Liver (tissue), 9 donors: ENCODE measurements around the gene EFNB3. TPM values are rescaled to one million over a fixed set of nuclear protein-coding genes. Genes with fewer than 3 reads are reported as not detected.

ENCODE experiments used
- DNase-seq: peaks from one replicate; pipeline ENCODE4 v3.0.0-alpha.2; 2017; ENCODE audit warnings: low spot score
- H3K27ac ChIP-seq, 2 donors: one replicate each; pipeline ENCODE4 v1.7.0; 2013; ENCODE audit warnings: inconsistent platforms in 2 of 2, low read length in 2 of 2, control low read depth in 1 of 2, low read depth in 1 of 2, mild to moderate bottlenecking in 1 of 2
- H3K27me3 ChIP-seq, 4 donors: one replicate each; pipeline versions ENCODE4 v1.6.1 to v1.7.0; 2013; ENCODE audit warnings: low read length in 3 of 4, inconsistent platforms in 1 of 4, mild to moderate bottlenecking in 1 of 4, moderate library complexity in 1 of 4; ENCODE audit not compliant: control insufficient read depth in 4 of 4, insufficient read depth in 4 of 4
- H3K36me3 ChIP-seq, 4 donors: one replicate each; pipeline versions ENCODE4 v1.6.1 to v1.7.0; 2013; ENCODE audit warnings: low read length in 3 of 4, mild to moderate bottlenecking in 3 of 4, low read depth in 1 of 4, moderate library complexity in 1 of 4; ENCODE audit not compliant: control insufficient read depth in 4 of 4, insufficient read depth in 3 of 4
- H3K4me1 ChIP-seq, 4 donors: one replicate each; pipeline versions ENCODE4 v1.6.1 to v1.7.0; 2013; ENCODE audit warnings: low read length in 3 of 4, mild to moderate bottlenecking in 3 of 4, moderate library complexity in 1 of 4; ENCODE audit not compliant: control insufficient read depth in 4 of 4, insufficient read depth in 4 of 4
- H3K4me3 ChIP-seq, 3 donors: one replicate each; pipeline versions ENCODE4 v1.6.1 to v1.7.0; 2013; ENCODE audit warnings: low read length in 3 of 3, control low read depth in 1 of 3, low read depth in 1 of 3, mild to moderate bottlenecking in 1 of 3
- H3K9ac ChIP-seq, 2 donors: one replicate each; pipeline ENCODE4 v1.7.0; 2013; ENCODE audit warnings: low read length in 2 of 2, mild to moderate bottlenecking in 2 of 2, moderate library complexity in 2 of 2, control low read depth in 1 of 2, low read depth in 1 of 2
- H3K9me3 ChIP-seq, 4 donors: one replicate each; pipeline versions ENCODE4 v1.6.1 to v1.7.0; 2013; ENCODE audit warnings: low read length in 3 of 4; ENCODE audit not compliant: control insufficient read depth in 4 of 4
- FOXA1 ChIP-seq: IDR thresholded peaks from 2 replicates; pipeline ENCODE4 v1.6.1; 2016; ENCODE audit warnings: antibody characterized with exemption
- FOXA2 ChIP-seq: IDR thresholded peaks from 2 replicates; pipeline ENCODE4 v1.6.1; 2016; ENCODE audit warnings: antibody characterized with exemption
- GABPA ChIP-seq, 2 donors: IDR thresholded peaks in 1 of 2; conservative IDR thresholded peaks in 1 of 2; 2 replicates each; pipeline ENCODE4 v1.6.1; 2016; ENCODE audit warnings: antibody characterized with exemption in 2 of 2, mild to moderate bottlenecking in 1 of 2, moderate library complexity in 1 of 2
- HNF4A ChIP-seq, 2 donors: conservative IDR thresholded peaks; 2 replicates each; pipeline ENCODE4 v1.6.1; 2016; ENCODE audit warnings: antibody characterized with exemption in 2 of 2, mild to moderate bottlenecking in 2 of 2
- HNF4G ChIP-seq: IDR thresholded peaks from 2 replicates; pipeline ENCODE4 v1.6.1; 2016; ENCODE audit warnings: antibody characterized with exemption
- JUND ChIP-seq, 2 donors: IDR thresholded peaks; 2 replicates each; pipeline ENCODE4 v1.6.1; 2016; ENCODE audit warnings: antibody characterized with exemption in 2 of 2
- NR2F2 ChIP-seq: IDR thresholded peaks from 2 replicates; pipeline ENCODE4 v1.6.1; 2016; ENCODE audit warnings: antibody characterized with exemption
- RAD21 ChIP-seq, 2 donors: IDR thresholded peaks; 2 replicates each; pipeline ENCODE4 v1.6.1; 2016; ENCODE audit warnings: antibody characterized with exemption in 2 of 2, mild to moderate bottlenecking in 2 of 2
- SP1 ChIP-seq: IDR thresholded peaks from 2 replicates; pipeline ENCODE4 v1.6.1; 2018; ENCODE audit warnings: antibody characterized with exemption, mild to moderate bottlenecking
- TAF1 ChIP-seq: conservative IDR thresholded peaks from 2 replicates; pipeline ENCODE4 v1.6.1; 2016; ENCODE audit warnings: antibody characterized with exemption, mild to moderate bottlenecking
- YY1 ChIP-seq: IDR thresholded peaks from 2 replicates; pipeline ENCODE4 v1.6.1; 2016; ENCODE audit warnings: antibody characterized with exemption, mild to moderate bottlenecking
- ZBTB33 ChIP-seq: IDR thresholded peaks from 2 replicates; pipeline ENCODE4 v1.6.1; 2016; ENCODE audit warnings: antibody characterized with exemption
- WGBS: extraction: QIAGEN DNeasy Blood & Tissue Kit; methylation state at CpG from one replicate; pipeline ENCODE4 v1.1.7; 2013; 5-methylcytosine and 5-hydroxymethylcytosine counted together
- polyA plus RNA-seq, 2 donors: library from polyadenylated mRNA; stranded (reverse) in 1 of 2; unstranded in 1 of 2; fragments of 200-250 nt in 1 of 2; fragments of >200 nt in 1 of 2; fragmentation: Nextera tagmentation in 1 of 2; extraction: Ambion mirVana in 1 of 2; gene quantifications; one replicate each; pipeline versions ENCODE4 v1.2.1 to v1.2.3, GENCODE V29; 2013 to 2015
- total RNA-seq, 2 donors: library from RNA; depleted of rRNA; stranded (reverse); fragments of >200 nt; gene quantifications; one replicate each; pipeline ENCODE4 v1.2.3, GENCODE V29; 2014
- TF ChIP-seq, protein P1 (sequence below): IDR thresholded peaks from 2 replicates; pipeline ENCODE4 v1.6.1; 2016; ENCODE audit warnings: antibody characterized with exemption, mild to moderate bottlenecking
- TF ChIP-seq, protein P2 (sequence below): fragments of 150-350 bp; IDR thresholded peaks from 2 replicates; pipeline ENCODE4 v1.5.1; 2017; ENCODE audit warnings: improper control_type of control experiment, low read depth, low read length; ENCODE audit not compliant: missing input control
- TF ChIP-seq, protein P3 (sequence below): IDR thresholded peaks from 2 replicates; pipeline ENCODE4 v1.6.1; 2016; ENCODE audit warnings: antibody characterized with exemption
- TF ChIP-seq, protein P4 (sequence below): IDR thresholded peaks from 2 replicates; pipeline ENCODE4 v1.6.1; 2016; ENCODE audit warnings: antibody characterized with exemption
- donor health status: healthy.
- donor health status: healthy.
- donor health status: healthy.
- donor health status: healthy.
- donor health status: healthy.

Gene EFNB3
- total and polyA plus RNA-seq, 4 donors = 0.19 to 0.80 (median 0.41) TPM

DNA sequence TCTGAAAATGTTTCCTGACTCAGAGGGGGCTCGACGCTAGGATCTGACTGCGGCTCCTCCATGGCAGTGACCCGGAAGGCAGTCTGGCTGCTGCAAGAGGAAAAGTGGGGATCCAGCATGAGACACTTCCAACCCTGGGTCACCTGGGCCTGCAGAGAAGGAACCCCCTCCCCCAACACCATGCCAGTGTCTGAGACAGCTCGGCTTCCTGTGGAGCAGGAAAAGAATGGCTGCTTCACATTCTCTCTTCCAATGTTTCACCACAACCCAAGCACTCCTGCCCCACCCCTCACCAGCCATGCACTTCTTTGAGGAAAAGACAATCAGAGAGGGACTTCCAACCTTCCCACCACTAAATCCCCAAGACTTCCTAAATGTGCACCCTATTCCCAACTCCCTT is 28.5 kb upstream of the EFNB3 start:
- no peaks in the 10 kb centered on the region for H3K27me3 ChIP-seq
- H3K9me3 ChIP-seq = peaks cover 4 to 10% (median 5%) of the 10 kb centered on the region in 4 donors
- no peak for DNase-seq
- H3K27ac ChIP-seq = no peak overlapping the region
- peaks cover 12 to 37% (median 26%) of the 10 kb centered on the region in 4 donors for H3K36me3 ChIP-seq
- 91% methylated on average over 5 of the region's 5 CpGs for WGBS
- no peaks in the 10 kb centered on the region for H3K4me1 ChIP-seq
- H3K9ac ChIP-seq = no peak overlapping the region
- no peak overlapping the region for H3K4me3 ChIP-seq
- TF ChIP-seq ZBTB33 (no peak), HNF4A (conservative IDR thresholded peaks at IDR 0.05) (no peak), HNF4G (no peak), GABPA (IDR thresholded peaks at IDR 0.05 in 1 of 2, conservative IDR thresholded peaks at IDR 0.05 in 1 of 2) (no peak), JUND (IDR thresholded peaks at IDR 0.05) (no peak), RAD21 (IDR thresholded peaks at IDR 0.05) (no peak), SP1 (no peak), TAF1 (no peak), FOXA2 (no peak), YY1 (no peak), NR2F2 (no peak)
- TF ChIP-seq, protein P1, sequence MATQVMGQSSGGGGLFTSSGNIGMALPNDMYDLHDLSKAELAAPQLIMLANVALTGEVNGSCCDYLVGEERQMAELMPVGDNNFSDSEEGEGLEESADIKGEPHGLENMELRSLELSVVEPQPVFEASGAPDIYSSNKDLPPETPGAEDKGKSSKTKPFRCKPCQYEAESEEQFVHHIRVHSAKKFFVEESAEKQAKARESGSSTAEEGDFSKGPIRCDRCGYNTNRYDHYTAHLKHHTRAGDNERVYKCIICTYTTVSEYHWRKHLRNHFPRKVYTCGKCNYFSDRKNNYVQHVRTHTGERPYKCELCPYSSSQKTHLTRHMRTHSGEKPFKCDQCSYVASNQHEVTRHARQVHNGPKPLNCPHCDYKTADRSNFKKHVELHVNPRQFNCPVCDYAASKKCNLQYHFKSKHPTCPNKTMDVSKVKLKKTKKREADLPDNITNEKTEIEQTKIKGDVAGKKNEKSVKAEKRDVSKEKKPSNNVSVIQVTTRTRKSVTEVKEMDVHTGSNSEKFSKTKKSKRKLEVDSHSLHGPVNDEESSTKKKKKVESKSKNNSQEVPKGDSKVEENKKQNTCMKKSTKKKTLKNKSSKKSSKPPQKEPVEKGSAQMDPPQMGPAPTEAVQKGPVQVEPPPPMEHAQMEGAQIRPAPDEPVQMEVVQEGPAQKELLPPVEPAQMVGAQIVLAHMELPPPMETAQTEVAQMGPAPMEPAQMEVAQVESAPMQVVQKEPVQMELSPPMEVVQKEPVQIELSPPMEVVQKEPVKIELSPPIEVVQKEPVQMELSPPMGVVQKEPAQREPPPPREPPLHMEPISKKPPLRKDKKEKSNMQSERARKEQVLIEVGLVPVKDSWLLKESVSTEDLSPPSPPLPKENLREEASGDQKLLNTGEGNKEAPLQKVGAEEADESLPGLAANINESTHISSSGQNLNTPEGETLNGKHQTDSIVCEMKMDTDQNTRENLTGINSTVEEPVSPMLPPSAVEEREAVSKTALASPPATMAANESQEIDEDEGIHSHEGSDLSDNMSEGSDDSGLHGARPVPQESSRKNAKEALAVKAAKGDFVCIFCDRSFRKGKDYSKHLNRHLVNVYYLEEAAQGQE = no peak
- TF ChIP-seq, protein P2, sequence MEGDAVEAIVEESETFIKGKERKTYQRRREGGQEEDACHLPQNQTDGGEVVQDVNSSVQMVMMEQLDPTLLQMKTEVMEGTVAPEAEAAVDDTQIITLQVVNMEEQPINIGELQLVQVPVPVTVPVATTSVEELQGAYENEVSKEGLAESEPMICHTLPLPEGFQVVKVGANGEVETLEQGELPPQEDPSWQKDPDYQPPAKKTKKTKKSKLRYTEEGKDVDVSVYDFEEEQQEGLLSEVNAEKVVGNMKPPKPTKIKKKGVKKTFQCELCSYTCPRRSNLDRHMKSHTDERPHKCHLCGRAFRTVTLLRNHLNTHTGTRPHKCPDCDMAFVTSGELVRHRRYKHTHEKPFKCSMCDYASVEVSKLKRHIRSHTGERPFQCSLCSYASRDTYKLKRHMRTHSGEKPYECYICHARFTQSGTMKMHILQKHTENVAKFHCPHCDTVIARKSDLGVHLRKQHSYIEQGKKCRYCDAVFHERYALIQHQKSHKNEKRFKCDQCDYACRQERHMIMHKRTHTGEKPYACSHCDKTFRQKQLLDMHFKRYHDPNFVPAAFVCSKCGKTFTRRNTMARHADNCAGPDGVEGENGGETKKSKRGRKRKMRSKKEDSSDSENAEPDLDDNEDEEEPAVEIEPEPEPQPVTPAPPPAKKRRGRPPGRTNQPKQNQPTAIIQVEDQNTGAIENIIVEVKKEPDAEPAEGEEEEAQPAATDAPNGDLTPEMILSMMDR = no peak
- TF ChIP-seq, protein P3, sequence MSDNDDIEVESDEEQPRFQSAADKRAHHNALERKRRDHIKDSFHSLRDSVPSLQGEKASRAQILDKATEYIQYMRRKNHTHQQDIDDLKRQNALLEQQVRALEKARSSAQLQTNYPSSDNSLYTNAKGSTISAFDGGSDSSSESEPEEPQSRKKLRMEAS = no peak

- Histone ChIP-seq H3K36me3 (peaks cover 9 to 31% (median 22%) of the 10 kb centered on the region in 4 donors), H3K4me3 (no peak overlapping the region), H3K9ac (no peak overlapping the region), H3K27me3 (no peaks in the 10 kb centered on the region), H3K27ac (no peak overlapping the region), H3K4me1 (no peaks in the 10 kb centered on the region), H3K9me3 (peaks cover 4 to 10% (median 5%) of the 10 kb centered on the region in 4 donors)
- no peak for DNase-seq
- 85% methylated on average over 10 of the region's 10 CpGs for WGBS
- TF ChIP-seq SP1 (no peak), FOXA1 (no peak), YY1 (no peak), GABPA (IDR thresholded peaks at IDR 0.05 in 1 of 2, conservative IDR thresholded peaks at IDR 0.05 in 1 of 2) (no peak), NR2F2 (no peak), RAD21 (IDR thresholded peaks at IDR 0.05) (no peak)
- TF ChIP-seq, protein P4, sequence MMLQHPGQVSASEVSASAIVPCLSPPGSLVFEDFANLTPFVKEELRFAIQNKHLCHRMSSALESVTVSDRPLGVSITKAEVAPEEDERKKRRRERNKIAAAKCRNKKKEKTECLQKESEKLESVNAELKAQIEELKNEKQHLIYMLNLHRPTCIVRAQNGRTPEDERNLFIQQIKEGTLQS = no peak
- TF ChIP-seq, protein P2 = no peak
- TF ChIP-seq, protein P1 = no peak
These were observed 27.5 kb upstream of the EFNB3 start for GRCh38 chr17:7677388-7678067.
